ENCODE results near the gene HS6ST1. TPM values are rescaled to one million over a fixed set of nuclear protein-coding genes. Genes with fewer than 3 reads are reported as not detected.

Gene HS6ST1
- polyA plus RNA-seq, 1 donor (not counting 4 experiments of a cell fraction or from before 2014, with no cell fraction given), result 6.3 TPM

DNA sequence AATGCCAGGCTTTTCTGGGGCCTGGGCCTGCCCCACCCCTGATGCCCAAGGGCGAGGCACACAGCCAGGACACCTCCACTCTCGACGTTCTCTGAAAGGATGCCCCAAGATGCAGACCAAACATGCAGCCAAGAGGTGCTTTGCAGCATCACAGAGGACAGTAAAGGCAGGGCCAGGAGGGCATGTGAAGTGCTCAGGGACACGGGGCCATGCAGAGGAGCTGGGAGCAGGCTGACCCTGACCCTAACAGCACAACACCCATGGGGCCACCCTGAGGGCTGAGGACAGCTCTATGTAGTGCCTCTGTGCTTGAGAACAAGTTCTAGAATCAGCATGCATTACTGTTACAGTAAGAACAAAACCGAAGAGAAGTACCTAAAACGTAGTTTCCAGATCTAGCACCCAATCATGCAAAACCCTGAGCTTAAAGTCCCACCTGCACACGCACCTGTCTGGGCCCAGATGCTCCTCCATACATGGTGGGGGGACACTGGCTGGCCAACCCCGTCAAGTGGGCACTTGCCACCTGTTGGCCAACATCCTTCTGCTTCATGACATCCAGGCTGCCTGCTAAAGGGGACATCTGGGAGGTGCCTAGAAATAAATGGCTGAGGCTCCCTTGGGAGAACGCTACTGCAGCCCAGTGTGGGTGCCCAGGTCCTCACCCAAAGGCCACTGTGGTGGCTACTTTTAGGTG, 15.4 kb downstream of the HS6ST1 start:
- Histone ChIP-seq H3K4me1 (ENCODE audit: control insufficient read depth, extremely low read depth, insufficient read depth, low read length) (peaks cover 47% of the 10 kb centered on the region), H3K27me3 (ENCODE audit: control insufficient read depth, extremely low read depth, insufficient read depth, low read length) (no peaks in the 10 kb centered on the region), H4K20me1 (ENCODE audit: control insufficient read depth, extremely low read depth, insufficient read depth, low read length) (peaks cover 15% of the 10 kb centered on the region), H3K4me3 (ENCODE audit: control insufficient read depth in 2 of 3, extremely low read depth in 1 of 3, insufficient read depth in 2 of 3, low read depth in 1 of 3, low read length in 3 of 3) (no peak overlapping the region), H3K9me3 (ENCODE audit: control insufficient read depth, low read depth, low read length) (no peaks in the 10 kb centered on the region), H3K36me3 (ENCODE audit: control insufficient read depth in 2 of 2, extremely low read depth in 1 of 2, insufficient read depth in 2 of 2, low read length in 2 of 2) (no peaks in the 10 kb centered on the region), H3K27ac (ENCODE audit: control insufficient read depth, insufficient read depth, low read length) (no peak overlapping the region), H3K4me2 (ENCODE audit: control insufficient read depth, extremely low read depth, insufficient read depth, low read depth, low read length) (no peak overlapping the region), H3K9me1 (ENCODE audit: control insufficient read depth, extremely low read depth, insufficient read depth, low read length) (peaks cover 7% of the 10 kb centered on the region), H3K9ac (ENCODE audit: control insufficient read depth, extremely low read depth, insufficient read depth, low read length) (no peak overlapping the region), H2AFZ (ENCODE audit: control insufficient read depth, low read length) (no peak overlapping the region), H3K79me2 (ENCODE audit: control insufficient read depth, insufficient read depth, low read length) (peaks cover 70% of the 10 kb centered on the region)
- TF ChIP-seq EZH2 (IDR thresholded peaks at IDR 0.05; ENCODE audit: low read length), result no peak
- no peak for TF ChIP-seq CTCF (optimal IDR thresholded peaks at IDR 0.05 in 1 of 3, IDR thresholded peaks at IDR 0.05 in 1 of 3, conservative IDR thresholded peaks at IDR 0.05 in 1 of 3; ENCODE audit: extremely low read depth in 1 of 3, insufficient read depth in 2 of 3, low read length in 3 of 3)
- FAIRE-seq (no peak), DNase-seq (ENCODE audit: low read depth, low spot score) (no peak)
- dilution Hi-C loops (cut with MboI; ENCODE audit: extremely low pct_ligation_motif_present, low sequenced_read_pairs), result no loop called here

GRCh38 chr2:128302744-128303067, 16.0 kb downstream of the HS6ST1 start:
- dilution Hi-C loops (cut with MboI; ENCODE audit: extremely low pct_ligation_motif_present, low sequenced_read_pairs), result no loop called here
- Histone ChIP-seq H4K20me1 (ENCODE audit: control insufficient read depth, extremely low read depth, insufficient read depth, low read length) (peaks cover 15% of the 10 kb centered on the region), H3K79me2 (ENCODE audit: control insufficient read depth, insufficient read depth, low read length) (peaks cover 69% of the 10 kb centered on the region), H3K9ac (ENCODE audit: control insufficient read depth, extremely low read depth, insufficient read depth, low read length) (no peak overlapping the region), H3K36me3 (ENCODE audit: control insufficient read depth in 2 of 2, extremely low read depth in 1 of 2, insufficient read depth in 2 of 2, low read length in 2 of 2) (no peaks in the 10 kb centered on the region), H3K9me1 (ENCODE audit: control insufficient read depth, extremely low read depth, insufficient read depth, low read length) (peaks cover 7% of the 10 kb centered on the region), H2AFZ (ENCODE audit: control insufficient read depth, low read length) (no peak overlapping the region), H3K4me1 (ENCODE audit: control insufficient read depth, extremely low read depth, insufficient read depth, low read length) (peaks cover 47% of the 10 kb centered on the region), H3K4me3 (ENCODE audit: control insufficient read depth in 2 of 3, extremely low read depth in 1 of 3, insufficient read depth in 2 of 3, low read depth in 1 of 3, low read length in 3 of 3) (no peak overlapping the region), H3K27ac (ENCODE audit: control insufficient read depth, insufficient read depth, low read length) (no peak overlapping the region), H3K27me3 (ENCODE audit: control insufficient read depth, extremely low read depth, insufficient read depth, low read length) (no peaks in the 10 kb centered on the region), H3K4me2 (ENCODE audit: control insufficient read depth, extremely low read depth, insufficient read depth, low read depth, low read length) (no peak overlapping the region), H3K9me3 (ENCODE audit: control insufficient read depth, low read depth, low read length) (no peaks in the 10 kb centered on the region)
- FAIRE-seq (no peak), DNase-seq (ENCODE audit: low read depth, low spot score) (no peak)
- no peak for TF ChIP-seq EZH2 (IDR thresholded peaks at IDR 0.05; ENCODE audit: low read length)
- TF ChIP-seq CTCF (optimal IDR thresholded peaks at IDR 0.05 in 1 of 3, IDR thresholded peaks at IDR 0.05 in 1 of 3, conservative IDR thresholded peaks at IDR 0.05 in 1 of 3; ENCODE audit: extremely low read depth in 1 of 3, insufficient read depth in 2 of 3, low read length in 3 of 3), result no peak
